ENCODE measurements around the gene ADAMTSL1.

ADAMTSL1 gene

GRCh38 chr9:18660001-18660400, 186.0 kb downstream of the ADAMTSL1 start:
- Histone ChIP-seq H3K27me3 (ENCODE audit: low read depth, low read length) (no peaks in the 10 kb centered on the region), H3K4me3 (ENCODE audit: low read length) (no peak overlapping the region), H3K4me1 (ENCODE audit: low read length) (no peaks in the 10 kb centered on the region), H2AFZ (ENCODE audit: low read depth, low read length) (no peak overlapping the region), H3K36me3 (replicated peaks; ENCODE audit: low read depth, low read length) (no peaks in the 10 kb centered on the region), H3K4me2 (ENCODE audit: low read length) (no peak overlapping the region), H3K27ac (ENCODE audit: low read length) (no peak overlapping the region), H3K9ac (ENCODE audit: low read length) (no peak overlapping the region), H3K79me2 (ENCODE audit: low read length) (no peaks in the 10 kb centered on the region), H4K20me1 (ENCODE audit: insufficient read depth, low read length) (no peaks in the 10 kb centered on the region), H3K9me3 (ENCODE audit: insufficient read depth, low read length) (no peaks in the 10 kb centered on the region)
- no peak for TF ChIP-seq CTCF (IDR thresholded peaks at IDR 0.05; ENCODE audit: low read depth, low read length)
- TF ChIP-seq EZH2phosphoT487 (IDR thresholded peaks at IDR 0.05; ENCODE audit: low read depth), result no peak

- no peak overlapping the region for H3K27ac ChIP-seq (ENCODE audit: low read length)
- no peaks in the 10 kb centered on the region for H3K9me3 ChIP-seq (ENCODE audit: insufficient read depth, low read length)
- H3K36me3 ChIP-seq (replicated peaks; ENCODE audit: low read depth, low read length), result no peaks in the 10 kb centered on the region
- H3K4me3 ChIP-seq (ENCODE audit: low read length), result no peak overlapping the region
- no peaks in the 10 kb centered on the region for H4K20me1 ChIP-seq (ENCODE audit: insufficient read depth, low read length)
- no peak overlapping the region for H3K9ac ChIP-seq (ENCODE audit: low read length)
- H3K79me2 ChIP-seq (ENCODE audit: low read length), result no peaks in the 10 kb centered on the region
- H3K27me3 ChIP-seq (ENCODE audit: low read depth, low read length), result no peaks in the 10 kb centered on the region
- H2AFZ ChIP-seq (ENCODE audit: low read depth, low read length), result no peak overlapping the region
- H3K4me1 ChIP-seq (ENCODE audit: low read length), result no peaks in the 10 kb centered on the region
- no peak overlapping the region for H3K4me2 ChIP-seq (ENCODE audit: low read length)
- TF ChIP-seq CTCF (IDR thresholded peaks at IDR 0.05; ENCODE audit: low read depth, low read length) (no peak), EZH2phosphoT487 (IDR thresholded peaks at IDR 0.05; ENCODE audit: low read depth) (no peak)
These were observed 188.4 kb downstream of the ADAMTSL1 start for GRCh38 chr9:18662320-18662719.

GRCh38 chr9:18665947-18666346, 192.0 kb downstream of the ADAMTSL1 start:
- no peak overlapping the region for H3K4me3 ChIP-seq (ENCODE audit: low read length)
- H3K4me2 ChIP-seq (ENCODE audit: low read length), result no peak overlapping the region

GRCh38 chr9:18666348-18666747, 192.4 kb downstream of the ADAMTSL1 start:
- no peak overlapping the region for H3K27ac ChIP-seq (ENCODE audit: low read length)
- H2AFZ ChIP-seq (ENCODE audit: low read depth, low read length), result no peak overlapping the region
- H3K4me2 ChIP-seq (ENCODE audit: low read length), result no peak overlapping the region
- no peaks in the 10 kb centered on the region for H3K9me3 ChIP-seq (ENCODE audit: insufficient read depth, low read length)
- no peak overlapping the region for H3K4me3 ChIP-seq (ENCODE audit: low read length)
- H3K9ac ChIP-seq (ENCODE audit: low read length), result no peak overlapping the region
- no peaks in the 10 kb centered on the region for H3K27me3 ChIP-seq (ENCODE audit: low read depth, low read length)
- no peak for TF ChIP-seq CTCF (IDR thresholded peaks at IDR 0.05; ENCODE audit: low read depth, low read length)
- TF ChIP-seq EZH2phosphoT487 (IDR thresholded peaks at IDR 0.05; ENCODE audit: low read depth), result no peak
- no peaks in the 10 kb centered on the region for H3K79me2 ChIP-seq (ENCODE audit: low read length)
- no peaks in the 10 kb centered on the region for H4K20me1 ChIP-seq (ENCODE audit: insufficient read depth, low read length)
- H3K4me1 ChIP-seq (ENCODE audit: low read length), result no peaks in the 10 kb centered on the region
- no peaks in the 10 kb centered on the region for H3K36me3 ChIP-seq (replicated peaks; ENCODE audit: low read depth, low read length)

More at GRCh38 chr9:18665947-18666346, 192.0 kb downstream of the ADAMTSL1 start:
- Histone ChIP-seq H3K27me3 (ENCODE audit: low read depth, low read length) (no peaks in the 10 kb centered on the region), H4K20me1 (ENCODE audit: insufficient read depth, low read length) (no peaks in the 10 kb centered on the region), H3K27ac (ENCODE audit: low read length) (no peak overlapping the region), H3K36me3 (replicated peaks; ENCODE audit: low read depth, low read length) (no peaks in the 10 kb centered on the region), H2AFZ (ENCODE audit: low read depth, low read length) (no peak overlapping the region), H3K79me2 (ENCODE audit: low read length) (no peaks in the 10 kb centered on the region), H3K4me1 (ENCODE audit: low read length) (no peaks in the 10 kb centered on the region), H3K9me3 (ENCODE audit: insufficient read depth, low read length) (no peaks in the 10 kb centered on the region), H3K9ac (ENCODE audit: low read length) (no peak overlapping the region)
- no peak for TF ChIP-seq CTCF (IDR thresholded peaks at IDR 0.05; ENCODE audit: low read depth, low read length)
- no peak for TF ChIP-seq EZH2phosphoT487 (IDR thresholded peaks at IDR 0.05; ENCODE audit: low read depth)

Measured in OCI-LY3 (cell line).